Gastroesophageal sphincter (tissue), 4 donors: Measurements from ENCODE around the gene ZNF213. TPM values are rescaled to one million over a fixed set of nuclear protein-coding genes. Genes with fewer than 3 reads are reported as not detected.

Source experiments
- ATAC-seq: fragments of 150-250 bp; one replicate; pipeline ENCODE4 v1.9.1; 2016; ENCODE audit warnings: mild to moderate bottlenecking, moderate library complexity
- H3K27ac ChIP-seq, 4 donors: fragments of 200-600 bp; sonication (generic) in 3 of 4; 1 replicate in 3 of 4; 2 replicates in 1 of 4; pipeline ENCODE4 v1.5.1; 2016 to 2019
- H3K27me3 ChIP-seq: fragments of 200-600 bp; sonication (generic); one replicate; pipeline ENCODE4 v1.5.1; 2019
- H3K36me3 ChIP-seq, 2 donors: fragments of 200-600 bp; sonication (generic); one replicate each; pipeline ENCODE4 v1.5.1; 2019; ENCODE audit warnings: control low read depth in 1 of 2
- H3K4me1 ChIP-seq, 3 donors: fragments of 200-600 bp; sonication (generic); 1 replicate in 2 of 3; 2 replicates in 1 of 3; pipeline ENCODE4 v1.5.1; 2016 to 2019; ENCODE audit warnings: control low read depth in 2 of 3
- H3K4me3 ChIP-seq, 2 donors: fragments of 200-600 bp; sonication (generic); one replicate each; pipeline ENCODE4 v1.5.1; 2019; ENCODE audit warnings: mild to moderate bottlenecking in 1 of 2, moderate library complexity in 1 of 2
- H3K9me3 ChIP-seq, 3 donors: fragments of 200-600 bp; sonication (generic); one replicate each; pipeline ENCODE4 v1.5.1; 2017 to 2019; ENCODE audit warnings: control low read depth in 2 of 3
- EP300 ChIP-seq: sonication (generic); formaldehyde crosslinking; IDR thresholded peaks from one replicate; pipeline ENCODE4 v1.6.1; 2017; ENCODE audit warnings: antibody characterized with exemption, mild to moderate bottlenecking
- POLR2A ChIP-seq, 2 donors: fragments of 450-650 bp; IDR thresholded peaks; one replicate each; pipeline ENCODE4 v1.6.1; 2017; ENCODE audit warnings: antibody characterized with exemption in 2 of 2, mild to moderate bottlenecking in 2 of 2, moderate library complexity in 1 of 2
- POLR2AphosphoS5 ChIP-seq: sonication (generic); formaldehyde crosslinking; IDR thresholded peaks from one replicate; pipeline ENCODE4 v1.6.1; 2017; ENCODE audit warnings: antibody characterized with exemption
- WGBS, 2 donors: methylation state at CpG; one replicate each; pipeline ENCODE4 v1.1.5; 2018; ENCODE audit warnings: low coverage in 1 of 2; 5-methylcytosine and 5-hydroxymethylcytosine counted together
- total RNA-seq, 4 donors: library from RNA; depleted of rRNA; stranded (reverse); fragments of >200 nt; gene quantifications; one replicate each; pipeline ENCODE4 v1.1.0, GENCODE V29; 2016
- TF ChIP-seq, protein P1 (sequence below), 4 experiments: fragments of 200-600 bp in 2 of 4; fragments of 450-650 bp in 2 of 4; sonication (generic) in 1 of 4; IDR thresholded peaks; one replicate each; pipeline ENCODE4 v1.5.1; 2017 to 2019; ENCODE audit warnings: antibody characterized with exemption in 4 of 4, mild to moderate bottlenecking in 2 of 4, moderate library complexity in 2 of 4

ZNF213 gene
- total RNA-seq, 4 donors from 2014 or later = 3.6 to 22.3 (median 12.2) TPM

GRCh38 chr16:3099732-3100499, 34.9 kb upstream of the ZNF213 start:
- Histone ChIP-seq H3K4me3 (peak overlapping the region in 1 of 2 donors; percentile 28), H3K27me3 (peaks cover 74% of the 10 kb centered on the region), H3K27ac (peak overlapping the region in 1 of 4 donors; percentile 23), H3K36me3 (no peaks in the 10 kb centered on the region), H3K9me3 (no peaks in the 10 kb centered on the region), H3K4me1 (peaks cover 0 to 21% (median 4%) of the 10 kb centered on the region in 3 donors)
- 1 to 5% methylated on average over 13 to 15 of the region's 39 CpGs for WGBS, 2 donors
- TF ChIP-seq POLR2A (IDR thresholded peaks at IDR 0.05) = no peak
- TF ChIP-seq, protein P1, sequence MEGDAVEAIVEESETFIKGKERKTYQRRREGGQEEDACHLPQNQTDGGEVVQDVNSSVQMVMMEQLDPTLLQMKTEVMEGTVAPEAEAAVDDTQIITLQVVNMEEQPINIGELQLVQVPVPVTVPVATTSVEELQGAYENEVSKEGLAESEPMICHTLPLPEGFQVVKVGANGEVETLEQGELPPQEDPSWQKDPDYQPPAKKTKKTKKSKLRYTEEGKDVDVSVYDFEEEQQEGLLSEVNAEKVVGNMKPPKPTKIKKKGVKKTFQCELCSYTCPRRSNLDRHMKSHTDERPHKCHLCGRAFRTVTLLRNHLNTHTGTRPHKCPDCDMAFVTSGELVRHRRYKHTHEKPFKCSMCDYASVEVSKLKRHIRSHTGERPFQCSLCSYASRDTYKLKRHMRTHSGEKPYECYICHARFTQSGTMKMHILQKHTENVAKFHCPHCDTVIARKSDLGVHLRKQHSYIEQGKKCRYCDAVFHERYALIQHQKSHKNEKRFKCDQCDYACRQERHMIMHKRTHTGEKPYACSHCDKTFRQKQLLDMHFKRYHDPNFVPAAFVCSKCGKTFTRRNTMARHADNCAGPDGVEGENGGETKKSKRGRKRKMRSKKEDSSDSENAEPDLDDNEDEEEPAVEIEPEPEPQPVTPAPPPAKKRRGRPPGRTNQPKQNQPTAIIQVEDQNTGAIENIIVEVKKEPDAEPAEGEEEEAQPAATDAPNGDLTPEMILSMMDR (IDR thresholded peaks at IDR 0.05) = no peak
- no peak for TF ChIP-seq EP300
- no peak for TF ChIP-seq POLR2AphosphoS5
- ATAC-seq = peak; percentile 87

DNA sequence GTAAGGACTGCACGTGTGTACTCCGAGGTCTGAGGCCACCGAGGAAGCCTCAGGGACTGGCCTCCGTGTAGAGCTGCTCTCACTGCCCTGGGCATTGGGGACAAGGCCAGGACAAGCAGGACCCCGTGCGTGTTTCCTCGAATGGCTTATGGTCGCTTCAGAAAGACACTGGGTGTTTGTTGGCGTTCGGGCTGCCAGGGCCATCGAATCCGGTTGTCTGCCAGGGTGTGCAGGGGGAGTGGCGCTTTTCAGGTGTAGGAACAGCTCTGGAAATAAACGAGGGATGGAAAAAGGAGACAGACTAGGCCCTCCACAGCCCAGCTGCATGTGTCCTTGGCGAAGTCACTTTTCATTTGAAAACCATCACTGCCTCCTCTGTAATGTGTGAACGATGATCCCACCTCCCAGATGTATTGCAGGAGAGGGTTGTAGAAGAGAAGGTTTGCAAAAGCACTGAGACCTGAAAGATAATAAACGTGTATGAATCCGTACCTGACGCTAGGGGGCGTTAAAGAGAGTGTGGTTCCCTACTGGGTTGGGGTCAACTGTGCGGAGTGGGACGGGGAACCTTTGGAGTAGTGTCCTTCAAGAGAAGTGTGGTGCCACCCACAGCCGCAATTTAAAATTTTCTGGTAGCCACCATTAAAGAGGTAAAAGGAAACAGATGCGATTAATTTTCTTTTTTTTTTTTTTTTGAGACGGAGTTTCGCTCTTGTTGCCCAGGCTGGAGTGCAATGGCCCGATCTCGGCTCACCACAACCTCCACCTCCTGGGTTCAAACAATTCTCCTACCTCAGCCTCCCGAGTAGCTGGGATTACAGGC, 33.6 kb upstream of the ZNF213 start:
- Histone ChIP-seq H3K27ac (peak overlapping the region in 3 of 4 donors; percentile 15 to 54 (median 47)), H3K27me3 (peaks cover 61% of the 10 kb centered on the region), H3K4me3 (no peak overlapping the region), H3K9me3 (no peaks in the 10 kb centered on the region), H3K4me1 (peaks cover 0 to 27% (median 4%) of the 10 kb centered on the region in 3 donors), H3K36me3 (no peaks in the 10 kb centered on the region)
- TF ChIP-seq EP300 = no peak
- TF ChIP-seq, protein P1 (IDR thresholded peaks at IDR 0.05) = peak in 2 of 4 experiments; percentile 13 to 41
- TF ChIP-seq POLR2AphosphoS5 = no peak
- no peak for TF ChIP-seq POLR2A (IDR thresholded peaks at IDR 0.05)
- 27 to 52% methylated on average over 14 of the region's 29 CpGs for WGBS, 2 donors
- ATAC-seq = no peak

DNA sequence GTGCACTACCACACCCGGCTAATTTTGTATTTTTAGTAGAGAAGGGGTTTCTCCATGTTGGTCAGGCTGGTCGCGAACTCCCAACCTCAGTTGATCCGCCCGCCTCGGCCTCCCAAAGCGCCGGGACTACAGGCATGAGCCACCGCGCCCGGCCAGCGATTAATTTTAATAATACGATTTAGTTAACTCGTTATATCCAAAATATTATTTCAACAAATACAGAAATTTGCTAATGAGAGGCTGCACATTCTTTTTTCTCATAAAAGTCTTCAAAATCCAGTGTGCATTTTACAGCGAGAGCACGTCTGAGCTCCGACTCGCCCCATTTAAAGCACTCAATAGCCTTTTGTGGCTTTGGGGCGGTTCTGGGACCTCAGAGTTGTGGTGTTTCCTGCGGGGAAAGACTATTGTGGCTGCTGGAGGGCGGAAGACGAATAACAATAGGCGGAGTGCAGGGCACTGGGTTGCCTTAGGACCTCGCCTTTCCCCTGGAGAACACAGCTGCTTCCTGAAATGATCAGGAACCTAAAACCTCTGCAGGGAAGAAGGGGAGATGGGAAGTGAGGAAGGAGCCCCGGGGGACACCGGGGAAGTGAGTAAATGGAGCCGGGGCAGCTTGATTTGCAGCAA, 32.9 kb upstream of the ZNF213 start:
- H3K27ac ChIP-seq = peak overlapping the region in 3 of 4 donors; percentile 15 to 54 (median 47)
- no peaks in the 10 kb centered on the region for H3K36me3 ChIP-seq
- 25 to 60% methylated on average over 7 to 22 of the region's 27 CpGs for WGBS, 2 donors
- peaks cover 55% of the 10 kb centered on the region for H3K27me3 ChIP-seq
- H3K9me3 ChIP-seq = no peaks in the 10 kb centered on the region
- no peak overlapping the region for H3K4me3 ChIP-seq
- ATAC-seq = no peak
- TF ChIP-seq, protein P1 (IDR thresholded peaks at IDR 0.05) = no peak
- TF ChIP-seq POLR2A (IDR thresholded peaks at IDR 0.05) = no peak
- no peak for TF ChIP-seq POLR2AphosphoS5
- no peak for TF ChIP-seq EP300
- peaks cover 0 to 31% (median 7%) of the 10 kb centered on the region in 3 donors for H3K4me1 ChIP-seq

GRCh38 chr16:3106205-3106928, 28.5 kb upstream of the ZNF213 start:
- Histone ChIP-seq H3K27ac (peak overlapping the region; percentile 21 to 85 (median 81)), H3K4me1 (peaks cover 0 to 19% (median 5%) of the 10 kb centered on the region in 3 donors), H3K4me3 (peak overlapping the region; percentile 43 to 65), H3K36me3 (no peaks in the 10 kb centered on the region), H3K9me3 (no peaks in the 10 kb centered on the region), H3K27me3 (peaks cover 12% of the 10 kb centered on the region)
- WGBS, 2 donors = 0% methylated on average over 14 of the region's 74 CpGs; no CpG with 5 or more reads in 1 of the 2 donors
- no peak for TF ChIP-seq EP300
- TF ChIP-seq POLR2AphosphoS5 = peak; percentile 58
- TF ChIP-seq POLR2A (IDR thresholded peaks at IDR 0.05) = peak; percentile 19
- TF ChIP-seq, protein P1 (IDR thresholded peaks at IDR 0.05) = peak in 1 of 4 experiments; percentile 31
- peak; percentile 96 for ATAC-seq
